Inferior parietal cortex (tissue), 1 donor: ENCODE data around the gene ATG101.

Experiments
- DNase-seq: peaks from one replicate; pipeline ENCODE4 v3.0.0-alpha.2; 2016; ENCODE audit errors: extremely low spot score

ATG101 gene

GRCh38 chr12:52042706-52043385, 26.9 kb upstream of the ATG101 start:
- no peak for DNase-seq

- DNase-seq: no peak
Measured at GRCh38 chr12:52043386-52044212, 26.2 kb upstream of the ATG101 start.

DNA sequence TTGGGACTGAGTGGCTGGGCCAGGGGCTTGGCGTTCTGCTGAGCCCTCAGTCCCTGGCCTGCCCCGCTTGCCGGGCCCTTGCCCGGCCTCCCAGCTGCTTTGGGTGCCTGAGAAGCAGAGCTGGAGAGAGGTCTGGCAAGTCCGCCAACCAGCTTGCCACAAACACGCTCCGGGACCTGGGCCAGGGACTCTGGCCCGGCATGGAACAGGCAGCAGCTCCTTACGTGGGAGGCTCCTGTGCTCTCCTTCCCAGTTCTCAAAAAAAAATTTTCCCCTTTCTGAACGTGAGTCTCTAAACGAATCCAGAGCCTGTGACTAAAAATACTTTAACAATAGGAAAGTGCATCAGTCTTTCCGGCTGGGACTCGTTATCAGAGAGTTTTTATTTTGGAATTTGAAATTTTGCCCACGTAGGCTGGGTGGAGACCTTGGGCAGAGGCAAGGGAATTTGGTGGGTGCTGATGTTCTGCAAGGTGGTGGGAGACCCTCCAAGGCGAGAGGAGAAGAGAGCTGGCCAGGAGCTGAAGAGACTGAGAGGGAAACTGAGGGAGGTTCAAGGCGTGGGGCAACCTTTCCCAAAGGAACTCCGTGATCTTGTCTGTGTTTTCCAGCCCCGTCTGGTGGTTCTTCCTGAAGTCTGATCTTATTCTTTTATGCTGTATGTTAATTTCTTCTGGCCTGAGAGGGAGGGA, 25.3 kb upstream of the ATG101 start:
- no peak for DNase-seq

DNA sequence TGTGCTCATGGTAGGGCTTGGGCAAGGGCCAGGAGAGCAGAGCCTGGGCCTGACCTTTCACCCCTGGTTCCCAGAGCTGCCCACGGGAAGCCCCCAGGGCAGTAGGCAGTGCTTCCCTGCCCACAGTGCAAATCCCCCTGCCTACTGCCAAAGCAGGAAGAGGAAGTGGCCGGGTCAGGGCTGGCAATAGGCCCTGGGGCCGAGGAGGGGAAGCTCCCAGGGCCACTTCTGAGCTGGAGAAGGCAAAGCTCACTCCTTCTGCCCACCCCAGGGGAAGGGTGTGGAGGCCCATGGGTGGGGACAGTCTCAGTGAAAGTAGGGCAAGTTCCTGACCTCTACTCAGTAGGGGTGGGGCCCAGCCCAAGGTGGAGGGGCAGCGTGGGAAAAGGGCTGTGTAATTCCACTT, 24.0 kb upstream of the ATG101 start:
- no peak for DNase-seq

GRCh38 chr12:52046859-52047258, 22.9 kb upstream of the ATG101 start:
- DNase-seq: no peak

GRCh38 chr12:52049286-52049685, 20.5 kb upstream of the ATG101 start:
- DNase-seq: no peak

DNA sequence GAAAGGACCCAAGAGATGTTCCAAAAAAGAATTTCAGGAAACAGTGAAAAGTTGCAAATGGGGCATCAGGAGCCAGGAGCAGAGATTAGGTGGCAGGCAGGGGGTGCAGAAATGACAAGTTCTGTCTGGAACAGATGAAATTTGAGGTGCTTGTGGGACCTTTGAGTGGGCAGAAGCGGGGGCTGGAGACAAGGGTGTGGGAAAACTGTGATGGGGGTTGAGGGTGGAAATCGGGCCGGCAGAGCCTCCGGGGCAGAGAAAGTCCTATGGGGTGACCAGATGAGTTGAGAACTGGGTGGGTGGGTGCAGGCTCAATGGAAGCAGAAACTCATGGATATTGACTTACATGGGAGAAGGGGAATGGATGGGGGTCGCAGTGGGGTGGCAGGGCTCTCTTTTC, 20.1 kb upstream of the ATG101 start:
- DNase-seq: no peak

- no peak for DNase-seq
Measured at GRCh38 chr12:52050116-52050757, 19.5 kb upstream of the ATG101 start.

DNA sequence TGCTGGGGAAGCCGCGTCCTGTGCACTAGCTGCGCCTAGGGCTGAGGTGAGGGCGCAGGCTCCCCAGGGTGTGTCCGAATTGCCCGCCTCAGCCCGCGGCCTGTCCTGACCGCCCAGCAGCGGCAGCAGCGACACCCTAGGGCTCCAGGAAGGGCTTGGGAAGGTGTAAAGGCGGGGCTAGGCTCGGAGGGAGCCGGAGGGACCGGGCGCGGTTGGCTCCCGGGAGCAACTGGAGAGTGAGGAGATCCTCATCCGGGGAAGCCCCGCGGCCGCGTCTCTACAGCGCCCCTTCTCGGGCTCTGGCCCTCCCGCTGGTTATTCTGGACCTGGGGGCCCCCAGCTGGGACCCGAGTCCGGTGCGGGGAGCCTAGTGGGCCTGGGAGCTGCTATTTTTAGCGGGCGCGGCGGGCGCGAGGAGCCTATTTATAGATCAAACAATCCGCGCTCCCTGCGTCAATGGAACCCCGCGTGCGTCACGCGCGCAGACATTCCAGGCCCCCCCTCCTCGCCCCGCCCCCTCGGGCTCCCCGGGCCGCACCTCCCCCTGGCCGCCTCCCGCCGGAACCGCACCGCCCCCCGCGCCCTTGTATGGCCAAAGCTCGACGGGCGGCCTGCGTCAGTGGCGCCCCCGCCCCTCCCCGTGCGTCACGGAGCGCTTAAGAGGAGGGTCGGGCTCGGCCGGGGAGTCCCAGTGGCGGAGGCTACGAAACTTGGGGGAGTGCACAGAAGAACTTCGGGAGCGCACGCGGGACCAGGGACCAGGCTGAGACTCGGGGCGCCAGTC, 18.8 kb upstream of the ATG101 start, which contains the start of gene NR4A1:
Gene NR4A1 (plus strand): TSS at position 685 of the 784 bp plus-strand sequence. CDS start 2,887 bp downstream, outside the sequence.
- peak; percentile 73 for DNase-seq

DNA sequence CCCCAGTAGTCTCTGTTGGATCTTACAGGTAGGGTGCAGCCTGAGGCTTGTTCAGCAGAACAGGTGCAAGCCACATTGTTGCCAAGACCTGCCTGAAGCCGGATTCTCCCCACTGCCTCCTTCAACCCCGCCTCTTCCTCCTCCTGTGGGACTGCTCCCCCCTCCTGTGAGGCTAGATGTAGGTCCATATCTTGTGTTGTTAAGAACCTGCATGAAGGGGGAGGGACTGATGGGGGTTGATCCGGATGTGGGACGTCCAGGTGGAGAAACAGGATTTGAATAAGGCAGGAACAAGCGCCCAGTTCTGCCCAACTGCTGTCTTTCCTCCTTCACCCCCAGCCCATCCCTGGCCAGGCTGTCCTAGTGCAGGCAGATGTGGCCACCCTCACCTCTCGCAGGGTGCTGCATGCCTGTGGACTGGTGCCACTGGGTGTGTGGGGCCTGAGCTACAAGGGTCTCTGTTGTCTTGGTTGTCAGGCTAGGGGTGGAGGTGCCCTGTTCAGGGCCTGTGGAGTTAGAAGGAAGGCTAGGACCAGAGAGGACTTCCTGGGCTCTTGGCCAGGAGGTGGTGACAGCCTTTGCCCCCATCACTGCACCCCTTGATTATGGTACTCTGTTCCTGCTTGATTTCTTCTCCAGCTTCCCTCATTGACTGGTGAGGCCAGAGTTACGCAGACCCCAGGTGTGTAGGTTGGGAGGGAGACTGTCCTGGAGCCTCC, 17.2 kb upstream of the ATG101 start:
- DNase-seq: no peak

- no peak for DNase-seq
Measured at GRCh38 chr12:52053536-52054209, 16.1 kb upstream of the ATG101 start.

DNA sequence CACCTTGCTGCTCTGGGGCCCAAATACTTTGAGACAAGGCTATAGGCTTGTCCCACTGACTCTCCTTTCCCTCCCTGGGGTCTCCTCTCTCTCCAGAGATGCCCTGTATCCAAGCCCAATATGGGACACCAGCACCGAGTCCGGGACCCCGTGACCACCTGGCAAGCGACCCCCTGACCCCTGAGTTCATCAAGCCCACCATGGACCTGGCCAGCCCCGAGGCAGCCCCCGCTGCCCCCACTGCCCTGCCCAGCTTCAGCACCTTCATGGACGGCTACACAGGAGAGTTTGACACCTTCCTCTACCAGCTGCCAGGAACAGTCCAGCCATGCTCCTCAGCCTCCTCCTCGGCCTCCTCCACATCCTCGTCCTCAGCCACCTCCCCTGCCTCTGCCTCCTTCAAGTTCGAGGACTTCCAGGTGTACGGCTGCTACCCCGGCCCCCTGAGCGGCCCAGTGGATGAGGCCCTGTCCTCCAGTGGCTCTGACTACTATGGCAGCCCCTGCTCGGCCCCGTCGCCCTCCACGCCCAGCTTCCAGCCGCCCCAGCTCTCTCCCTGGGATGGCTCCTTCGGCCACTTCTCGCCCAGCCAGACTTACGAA, 15.4 kb upstream of the ATG101 start:
- DNase-seq: no peak

- DNase-seq: no peak
Measured at GRCh38 chr12:52054833-52055730, 14.7 kb upstream of the ATG101 start.

DNA sequence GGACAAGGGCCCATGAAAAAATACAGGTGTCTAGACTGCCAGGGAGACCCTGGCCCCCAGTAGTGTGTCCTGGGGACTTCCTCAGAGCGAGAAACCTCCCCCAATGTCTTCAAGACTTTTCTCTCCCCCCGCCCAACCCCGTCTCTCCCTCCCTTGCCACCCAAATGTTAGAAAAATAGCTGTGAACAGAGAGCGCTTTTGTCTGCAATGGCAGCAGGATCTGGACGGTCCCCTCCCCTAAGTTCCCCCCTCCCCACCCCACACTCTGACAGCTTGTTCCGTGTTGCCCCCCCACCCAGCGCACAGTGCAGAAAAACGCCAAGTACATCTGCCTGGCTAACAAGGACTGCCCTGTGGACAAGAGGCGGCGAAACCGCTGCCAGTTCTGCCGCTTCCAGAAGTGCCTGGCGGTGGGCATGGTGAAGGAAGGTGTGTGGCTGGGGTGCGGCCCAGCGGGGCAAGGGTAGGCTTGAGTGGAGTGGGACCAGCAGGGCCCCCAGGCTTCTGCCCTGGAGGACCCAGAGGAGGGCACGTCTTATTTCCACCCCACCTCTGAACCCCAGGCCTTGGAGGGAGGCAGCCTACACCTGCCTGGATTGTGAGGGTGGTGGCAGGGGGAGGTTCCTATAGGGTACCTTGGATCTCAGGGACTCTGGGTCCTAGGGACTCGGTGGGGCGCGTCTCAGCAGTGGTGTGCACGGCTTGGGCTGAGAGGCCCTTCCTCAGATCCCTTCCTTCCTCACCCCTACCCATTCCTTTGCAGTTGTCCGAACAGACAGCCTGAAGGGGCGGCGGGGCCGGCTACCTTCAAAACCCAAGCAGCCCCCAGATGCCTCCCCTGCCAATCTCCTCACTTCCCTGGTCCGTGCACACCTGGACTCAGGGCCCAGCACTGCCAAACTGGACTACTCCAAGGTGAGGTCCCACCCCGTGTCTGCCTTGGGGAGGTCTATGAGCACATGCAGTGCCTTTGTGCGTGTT, 13.8 kb upstream of the ATG101 start:
- no peak for DNase-seq

DNA sequence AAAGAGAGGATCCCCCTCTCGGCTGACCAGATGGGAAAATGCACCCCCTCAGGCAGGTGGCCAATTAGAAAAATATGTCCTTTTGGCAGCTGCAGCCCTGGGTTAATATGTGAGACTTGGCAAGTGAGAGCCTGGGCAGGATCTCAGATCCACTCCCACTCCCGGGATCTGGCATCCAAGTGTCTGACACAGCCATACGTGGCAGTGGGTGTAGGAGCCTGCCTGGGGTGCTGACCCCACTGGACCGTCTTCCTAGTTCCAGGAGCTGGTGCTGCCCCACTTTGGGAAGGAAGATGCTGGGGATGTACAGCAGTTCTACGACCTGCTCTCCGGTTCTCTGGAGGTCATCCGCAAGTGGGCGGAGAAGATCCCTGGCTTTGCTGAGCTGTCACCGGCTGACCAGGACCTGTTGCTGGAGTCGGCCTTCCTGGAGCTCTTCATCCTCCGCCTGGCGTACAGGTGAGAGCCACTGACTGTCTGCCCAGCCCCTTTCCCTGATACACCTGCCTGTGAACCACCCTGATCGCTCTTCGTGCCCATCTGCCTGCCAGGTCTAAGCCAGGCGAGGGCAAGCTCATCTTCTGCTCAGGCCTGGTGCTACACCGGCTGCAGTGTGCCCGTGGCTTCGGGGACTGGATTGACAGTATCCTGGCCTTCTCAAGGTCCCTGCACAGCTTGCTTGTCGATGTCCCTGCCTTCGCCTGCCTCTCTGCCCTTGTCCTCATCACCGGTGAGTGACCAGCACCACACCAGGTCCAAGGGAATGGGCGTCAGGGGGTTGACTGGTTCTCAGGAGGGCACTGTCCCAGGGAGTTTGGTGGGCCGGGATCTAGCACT, 12.8 kb upstream of the ATG101 start:
- no peak for DNase-seq
